Fibroblast of mammary gland (primary cell): ENCODE results near the gene ROPN1.
"Not testable (repeated sequence)": the region's sequence is repeated elsewhere in the genome, so short reads cannot be mapped to it uniquely, and the experiment has no call there.

Experiments used
- DNase-seq: peaks from one replicate; pipeline ENCODE4 v3.0.0-alpha.2; 2010; ENCODE audit warnings: low read depth
- H3K4me3 ChIP-seq: 2 replicates; pipeline ENCODE4 v1.5.1; 2011; ENCODE audit warnings: low read depth, mild to moderate bottlenecking, low read length, moderate library complexity; ENCODE audit not compliant: control insufficient read depth
- TF ChIP-seq, protein P1 (sequence below): conservative IDR thresholded peaks from 2 replicates; pipeline ENCODE4 v1.5.1; 2011; ENCODE audit warnings: low read depth, low read length, inconsistent platforms; ENCODE audit not compliant: control insufficient read depth, insufficient read depth

ROPN1 gene

DNA sequence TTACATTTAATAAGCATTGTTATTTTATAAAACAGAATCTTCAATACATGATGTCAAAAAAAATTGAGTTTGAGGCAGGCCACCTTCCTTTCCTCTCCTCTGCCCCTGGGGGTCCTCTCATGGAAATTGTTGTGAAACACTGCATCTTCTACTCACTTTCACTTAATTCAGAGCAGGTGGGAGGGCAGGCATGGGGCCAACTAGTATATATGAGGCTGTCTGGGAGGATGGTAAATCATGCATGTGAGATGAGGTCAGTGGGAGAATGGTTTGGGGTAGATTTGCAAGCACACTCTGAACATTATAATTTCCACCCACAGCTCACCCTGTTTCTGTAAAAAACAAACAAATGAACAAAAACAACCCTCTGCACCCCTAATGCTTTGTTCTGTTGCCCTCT lies 20.5 kb downstream of the ROPN1 start:
- TF ChIP-seq, protein P1, sequence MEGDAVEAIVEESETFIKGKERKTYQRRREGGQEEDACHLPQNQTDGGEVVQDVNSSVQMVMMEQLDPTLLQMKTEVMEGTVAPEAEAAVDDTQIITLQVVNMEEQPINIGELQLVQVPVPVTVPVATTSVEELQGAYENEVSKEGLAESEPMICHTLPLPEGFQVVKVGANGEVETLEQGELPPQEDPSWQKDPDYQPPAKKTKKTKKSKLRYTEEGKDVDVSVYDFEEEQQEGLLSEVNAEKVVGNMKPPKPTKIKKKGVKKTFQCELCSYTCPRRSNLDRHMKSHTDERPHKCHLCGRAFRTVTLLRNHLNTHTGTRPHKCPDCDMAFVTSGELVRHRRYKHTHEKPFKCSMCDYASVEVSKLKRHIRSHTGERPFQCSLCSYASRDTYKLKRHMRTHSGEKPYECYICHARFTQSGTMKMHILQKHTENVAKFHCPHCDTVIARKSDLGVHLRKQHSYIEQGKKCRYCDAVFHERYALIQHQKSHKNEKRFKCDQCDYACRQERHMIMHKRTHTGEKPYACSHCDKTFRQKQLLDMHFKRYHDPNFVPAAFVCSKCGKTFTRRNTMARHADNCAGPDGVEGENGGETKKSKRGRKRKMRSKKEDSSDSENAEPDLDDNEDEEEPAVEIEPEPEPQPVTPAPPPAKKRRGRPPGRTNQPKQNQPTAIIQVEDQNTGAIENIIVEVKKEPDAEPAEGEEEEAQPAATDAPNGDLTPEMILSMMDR, result no peak
- H3K4me3 ChIP-seq, result no peak overlapping the region
- DNase-seq, result peak; percentile 38

DNA sequence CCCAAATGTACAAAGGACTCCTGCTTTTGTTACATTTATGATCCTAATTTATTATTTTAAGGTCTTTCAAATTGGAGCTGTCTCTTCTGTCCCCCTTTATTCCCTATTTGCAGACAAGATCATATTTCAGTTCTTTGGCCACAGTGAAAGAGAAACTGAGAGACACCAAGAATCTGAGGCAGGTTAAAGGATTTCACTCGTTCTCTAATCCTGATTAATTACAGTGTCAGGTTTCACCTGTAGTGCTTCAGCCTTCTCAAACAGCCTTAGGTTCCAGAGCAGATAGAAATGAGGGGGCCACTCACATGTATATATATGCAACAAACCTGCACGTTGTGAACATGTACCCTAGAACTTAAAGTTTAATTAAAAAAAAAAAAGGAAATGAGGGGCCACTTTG lies 24.7 kb downstream of the ROPN1 start:
- not testable (repeated sequence) for DNase-seq, H3K4me3 ChIP-seq

DNA sequence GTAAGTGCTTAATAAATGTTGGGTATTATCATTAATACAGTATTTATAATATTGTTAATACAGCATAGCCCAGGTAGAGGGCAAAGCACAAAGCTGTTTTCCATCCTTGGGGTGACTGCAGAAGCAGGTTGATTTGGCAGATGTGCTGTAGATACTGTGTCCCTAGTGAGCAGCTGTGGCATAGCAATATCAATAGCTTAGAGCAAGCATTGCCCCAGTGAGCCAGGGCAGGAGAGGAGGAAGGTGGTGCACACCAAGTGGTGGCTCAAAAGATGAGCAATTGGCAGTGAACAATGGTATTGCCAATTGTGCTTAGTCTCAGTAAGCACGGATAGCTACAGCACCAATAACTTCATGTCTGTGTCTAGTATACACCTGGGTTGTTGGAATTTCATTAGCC lies 25.1 kb downstream of the ROPN1 start:
- DNase-seq, H3K4me3 ChIP-seq: not testable (repeated sequence)

DNA sequence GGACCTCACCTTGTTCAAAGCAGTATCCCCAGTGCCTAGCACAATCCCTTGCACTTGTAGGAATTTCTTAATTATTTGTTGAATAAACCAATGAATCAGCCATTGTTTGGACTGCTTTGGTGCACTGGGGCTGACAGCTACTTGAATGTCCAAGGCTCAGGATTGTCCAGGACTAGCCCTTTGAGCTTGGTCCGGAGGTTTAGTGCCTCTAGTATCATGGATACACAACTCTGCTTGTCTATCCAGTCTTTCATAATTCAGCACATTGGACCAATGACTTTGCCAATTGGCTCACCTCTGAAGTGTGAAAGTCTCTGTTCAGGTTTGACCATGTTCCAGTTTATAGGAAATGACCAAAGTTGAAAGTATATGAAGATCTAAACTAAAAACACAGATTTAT lies 27.1 kb downstream of the ROPN1 start:
- not testable (repeated sequence) for DNase-seq, H3K4me3 ChIP-seq

DNA sequence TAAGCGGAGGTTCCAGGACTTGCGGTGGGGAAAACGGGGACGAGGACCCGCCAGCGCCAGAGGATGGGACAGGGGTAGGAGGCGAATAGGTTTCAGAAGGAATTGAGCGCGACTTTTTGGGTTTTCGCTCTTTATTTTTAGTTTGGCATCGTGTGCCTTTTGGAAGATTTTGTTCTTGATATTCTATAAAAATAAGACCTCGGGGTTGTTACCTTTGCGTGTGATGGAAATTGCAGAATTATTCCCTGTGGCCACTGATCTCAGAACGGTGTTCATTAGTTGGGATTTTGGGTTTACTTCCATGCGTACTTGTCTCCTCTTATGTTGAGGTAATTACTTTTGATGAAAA lies 30.4 kb downstream of the ROPN1 start:
- TF ChIP-seq, protein P1, result no peak
- DNase-seq, result no peak
- H3K4me3 ChIP-seq, result peak overlapping the region; percentile 97

DNA sequence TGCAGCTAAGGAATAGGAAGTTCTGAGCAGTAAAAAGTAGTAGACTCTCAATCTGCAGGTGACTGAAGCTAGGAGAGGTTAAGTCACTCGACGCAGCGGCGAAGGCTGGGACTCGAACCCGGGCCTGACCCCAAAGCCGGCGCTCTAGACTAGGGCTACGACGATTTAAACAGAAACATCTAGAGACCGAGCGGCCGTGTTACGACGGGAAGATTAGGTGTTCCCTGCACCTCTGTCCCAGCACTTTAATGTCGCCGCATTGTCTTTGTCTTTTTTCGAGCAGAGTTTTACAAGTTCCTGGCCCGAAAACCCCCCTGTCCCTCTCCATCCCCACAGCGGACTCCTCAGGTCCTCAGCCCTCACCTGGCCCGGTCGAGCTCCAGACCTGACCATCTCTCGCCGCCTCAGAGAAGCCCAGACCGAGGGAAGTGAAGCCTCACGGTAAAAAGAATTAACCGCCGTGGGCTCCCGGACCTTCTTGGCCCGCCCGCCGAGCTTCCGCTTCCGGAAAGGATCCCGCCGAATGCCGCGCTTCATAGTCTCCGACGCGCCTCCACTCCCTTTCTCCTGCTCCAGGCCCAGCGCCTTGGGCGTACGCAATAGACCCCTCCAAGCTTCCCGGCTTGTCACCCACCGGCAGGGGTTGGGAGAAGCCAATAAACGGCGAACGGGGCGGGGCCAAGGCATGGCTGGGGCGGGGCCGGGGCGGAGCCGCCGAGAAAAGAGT lies 31.0 kb downstream of the ROPN1 start, which contains the start of gene CCDC14:
TSS of gene CCDC14 (minus strand) at position 449 of the 727 bp plus-strand sequence. CDS start at position 393, 56 bp downstream.
- H3K4me3 ChIP-seq, result peak within 1 kb of the TSS; percentile 97
- DNase-seq, result peak; percentile 92
- TF ChIP-seq, protein P1, result no peak

DNA sequence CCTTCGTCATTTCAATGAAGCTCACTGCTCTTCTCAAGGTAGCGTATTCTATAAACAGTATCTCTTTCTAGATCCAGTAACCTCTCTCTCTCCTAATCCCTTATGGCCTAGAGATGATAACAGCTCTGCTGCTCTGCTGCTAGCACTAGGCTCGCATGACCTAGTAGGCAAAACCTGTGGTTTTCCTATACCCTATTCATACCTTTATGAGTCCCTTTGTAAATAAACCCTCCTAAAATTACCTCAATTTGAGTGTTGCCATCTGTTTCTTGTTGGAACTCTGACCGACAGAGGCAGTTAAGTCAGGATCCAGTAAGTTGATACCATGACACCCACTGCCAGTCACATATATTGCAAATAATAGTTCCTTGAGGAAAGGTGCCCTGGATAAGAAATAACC lies 38.2 kb downstream of the ROPN1 start:
- DNase-seq, result no peak
- TF ChIP-seq, protein P1, result no peak
- H3K4me3 ChIP-seq, result no peak overlapping the region

DNA sequence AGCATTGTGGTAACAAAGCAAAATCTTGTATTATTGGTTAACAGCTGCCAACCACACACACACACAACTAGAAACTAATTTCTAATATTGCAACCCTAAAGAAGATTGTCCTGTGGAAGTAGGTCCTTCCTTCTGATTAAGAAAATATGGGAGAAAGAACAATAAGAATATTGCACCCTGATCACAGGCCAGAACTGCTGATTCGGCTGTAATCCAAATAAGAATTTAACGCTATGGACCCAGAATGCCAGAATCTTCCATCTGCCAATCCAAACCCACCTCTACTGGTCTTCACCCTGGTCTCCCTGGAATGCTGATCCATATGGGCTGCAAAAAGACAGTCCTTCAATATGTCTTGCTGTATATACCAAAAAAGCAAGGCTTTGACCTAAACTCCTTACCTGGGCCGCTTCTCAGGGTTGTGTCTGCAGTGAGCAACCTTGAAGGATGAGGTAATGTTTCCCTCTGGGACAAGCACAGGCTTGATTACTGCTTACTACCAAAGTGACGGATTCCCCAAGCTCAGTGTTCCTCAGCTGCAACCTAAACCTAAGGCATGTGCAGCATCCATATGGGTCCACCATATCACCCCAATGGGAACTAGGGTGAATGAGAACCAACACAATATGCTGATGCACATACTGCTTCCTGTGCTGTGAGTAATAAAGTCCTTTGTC lies 38.9 kb downstream of the ROPN1 start:
- no peak overlapping the region for H3K4me3 ChIP-seq
- TF ChIP-seq, protein P1, result no peak
- no peak for DNase-seq
